ENCODE results near the gene ZNF785. TPM values are rescaled to one million over a fixed set of nuclear protein-coding genes. Genes with fewer than 3 reads are reported as not detected.

Gene ZNF785
- total and polyA plus RNA-seq, 2 donors from 2014 or later = 6.3 to 18.5 TPM

DNA sequence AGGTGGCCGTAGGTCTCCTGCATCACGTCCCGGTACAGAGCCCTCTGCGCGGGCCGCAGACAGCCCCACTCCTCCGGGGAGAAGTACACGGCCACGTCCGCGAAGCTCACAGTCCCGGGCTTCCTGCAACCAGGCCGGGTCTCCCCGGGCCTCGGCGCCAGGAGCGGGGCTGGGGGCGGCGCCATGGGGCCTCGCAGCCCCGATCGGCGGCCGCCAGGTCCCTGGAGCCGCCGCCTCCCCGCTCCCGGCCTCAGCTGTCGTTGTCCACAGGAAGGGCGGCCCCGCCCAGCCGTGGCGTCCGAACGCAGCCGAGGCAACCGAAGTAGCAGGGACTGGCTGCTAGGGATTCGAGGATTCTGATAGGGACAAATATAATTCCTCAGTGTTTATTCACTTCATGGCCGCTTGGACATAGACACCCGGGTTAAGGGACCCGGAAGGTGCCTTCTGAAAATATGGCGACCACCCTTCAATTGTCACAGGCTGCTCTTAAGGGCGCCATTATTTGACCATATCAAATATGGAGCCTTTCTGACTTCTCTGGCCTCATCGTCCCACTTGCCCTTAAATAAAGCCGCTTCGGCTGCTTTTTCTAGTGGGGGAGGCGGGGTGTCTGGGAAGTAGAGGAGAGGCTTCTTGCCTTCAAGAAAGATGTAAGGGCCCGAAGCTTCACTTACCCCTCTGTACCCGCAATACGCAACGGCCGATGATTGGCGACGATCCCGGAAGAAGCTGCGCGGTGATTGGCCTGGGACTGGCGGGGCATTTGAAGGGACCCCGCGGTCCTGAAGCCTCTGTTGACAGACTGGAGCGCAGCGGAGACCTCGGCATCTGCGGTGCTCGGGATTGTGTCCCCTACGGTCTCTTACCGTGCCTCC lies 13.8 kb downstream of the ZNF785 start, which contains the start of gene ZNF688:
ZNF688 (minus strand) TSS at position 270 of the 878 bp plus-strand sequence; CDS start at position 185, 85 bp downstream.
- intact Hi-C loops (cut with DNase I) = no loop called here
- no peaks in the 10 kb centered on the region for H3K36me3 ChIP-seq (ENCODE audit: control insufficient read depth in 2 of 3, insufficient read depth in 3 of 3, low read length in 3 of 3)
- FAIRE-seq = peak; percentile 81

DNA sequence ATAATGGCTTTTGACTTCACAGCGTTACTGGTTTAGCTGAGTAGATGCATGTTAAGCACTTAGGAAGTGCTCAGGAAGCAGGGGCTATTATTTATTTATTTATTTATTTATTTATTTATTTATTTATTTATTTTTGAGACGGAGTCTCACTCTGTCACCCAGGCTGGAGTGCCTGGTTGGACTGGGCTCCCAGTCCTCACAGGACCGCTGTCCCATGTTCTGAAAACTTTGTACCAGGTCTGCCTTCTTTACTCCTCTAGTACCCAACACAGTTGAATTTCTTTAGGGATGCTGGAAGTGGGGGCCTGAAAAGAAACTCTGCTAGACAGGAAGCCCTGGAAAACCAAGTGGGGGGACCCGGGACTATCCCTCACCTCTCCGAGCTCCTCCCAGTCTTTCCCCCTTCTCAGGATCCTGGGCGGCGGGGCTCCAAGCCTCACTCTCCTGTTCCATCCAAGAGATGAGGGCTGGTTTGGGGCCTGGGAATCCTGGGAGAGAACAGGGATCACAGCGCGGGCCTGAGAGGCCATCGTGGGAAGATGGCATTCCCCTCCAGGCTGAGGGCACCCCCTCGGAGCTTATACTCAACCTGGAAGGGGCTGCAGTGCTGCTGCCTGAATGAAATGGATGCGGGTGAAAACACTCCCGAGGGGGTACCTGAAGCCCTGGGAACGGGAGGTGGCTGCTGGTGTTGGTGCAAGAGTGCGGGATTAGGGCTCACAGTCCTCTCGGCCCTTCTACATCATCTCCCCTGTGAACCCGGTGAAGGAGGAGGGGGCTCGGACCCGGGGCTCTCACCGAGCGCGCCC lies 14.7 kb downstream of the ZNF785 start:
- FAIRE-seq (no peak), DNase-seq (peak; percentile 49 to 81 (median 76))
- Histone ChIP-seq H3K9me3 (ENCODE audit: control insufficient read depth in 2 of 3, insufficient read depth in 1 of 3, low read length in 3 of 3) (no peaks in the 10 kb centered on the region), H3K36me3 (ENCODE audit: control insufficient read depth in 2 of 3, insufficient read depth in 3 of 3, low read length in 3 of 3) (no peaks in the 10 kb centered on the region), H3K4me3 (ENCODE audit: low read length in 3 of 3) (peak overlapping the region; percentile 65 to 89 (median 89)), H3K27ac (ENCODE audit: low read depth in 2 of 2, low read length in 2 of 2) (peak overlapping the region; percentile 98), H3K9ac (ENCODE audit: low read length in 3 of 3) (peak overlapping the region; percentile 67 to 97 (median 92)), H3K27me3 (ENCODE audit: control insufficient read depth, insufficient read depth, low read length) (no peaks in the 10 kb centered on the region), H3K4me1 (ENCODE audit: control insufficient read depth in 2 of 3, insufficient read depth in 2 of 3, low read depth in 1 of 3, low read length in 3 of 3) (peaks cover 2 to 13% (median 4%) of the 10 kb centered on the region in 3 donors)
- TF ChIP-seq, protein P1, sequence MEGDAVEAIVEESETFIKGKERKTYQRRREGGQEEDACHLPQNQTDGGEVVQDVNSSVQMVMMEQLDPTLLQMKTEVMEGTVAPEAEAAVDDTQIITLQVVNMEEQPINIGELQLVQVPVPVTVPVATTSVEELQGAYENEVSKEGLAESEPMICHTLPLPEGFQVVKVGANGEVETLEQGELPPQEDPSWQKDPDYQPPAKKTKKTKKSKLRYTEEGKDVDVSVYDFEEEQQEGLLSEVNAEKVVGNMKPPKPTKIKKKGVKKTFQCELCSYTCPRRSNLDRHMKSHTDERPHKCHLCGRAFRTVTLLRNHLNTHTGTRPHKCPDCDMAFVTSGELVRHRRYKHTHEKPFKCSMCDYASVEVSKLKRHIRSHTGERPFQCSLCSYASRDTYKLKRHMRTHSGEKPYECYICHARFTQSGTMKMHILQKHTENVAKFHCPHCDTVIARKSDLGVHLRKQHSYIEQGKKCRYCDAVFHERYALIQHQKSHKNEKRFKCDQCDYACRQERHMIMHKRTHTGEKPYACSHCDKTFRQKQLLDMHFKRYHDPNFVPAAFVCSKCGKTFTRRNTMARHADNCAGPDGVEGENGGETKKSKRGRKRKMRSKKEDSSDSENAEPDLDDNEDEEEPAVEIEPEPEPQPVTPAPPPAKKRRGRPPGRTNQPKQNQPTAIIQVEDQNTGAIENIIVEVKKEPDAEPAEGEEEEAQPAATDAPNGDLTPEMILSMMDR (IDR thresholded peaks at IDR 0.05; ENCODE audit: borderline replicate concordance, extremely low read depth, insufficient read depth) = no peak
- intact Hi-C loops (cut with DNase I) = no loop called here

More for the DNA sequence above, 13.8 kb downstream of the ZNF785 start, which contains the start of gene ZNF688:
- H3K4me1 ChIP-seq (ENCODE audit: control insufficient read depth in 2 of 3, insufficient read depth in 2 of 3, low read depth in 1 of 3, low read length in 3 of 3) = peaks cover 2 to 13% (median 4%) of the 10 kb centered on the region in 3 donors
- DNase-seq = peak; percentile 97 to 99 (median 98)
- peak within 1 kb of the TSS; percentile 98 for H3K27ac ChIP-seq (ENCODE audit: low read depth in 2 of 2, low read length in 2 of 2)
- H3K9me3 ChIP-seq (ENCODE audit: control insufficient read depth in 2 of 3, insufficient read depth in 1 of 3, low read length in 3 of 3) = no peaks in the 10 kb centered on the region
- peak within 1 kb of the TSS; percentile 89 to 90 (median 89) for H3K4me3 ChIP-seq (ENCODE audit: low read length in 3 of 3)
- peak within 1 kb of the TSS; percentile 80 to 97 (median 92) for H3K9ac ChIP-seq (ENCODE audit: low read length in 3 of 3)
- no peaks in the 10 kb centered on the region for H3K27me3 ChIP-seq (ENCODE audit: control insufficient read depth, insufficient read depth, low read length)
- TF ChIP-seq, protein P1 (IDR thresholded peaks at IDR 0.05; ENCODE audit: borderline replicate concordance, extremely low read depth, insufficient read depth) = no peak

DNA sequence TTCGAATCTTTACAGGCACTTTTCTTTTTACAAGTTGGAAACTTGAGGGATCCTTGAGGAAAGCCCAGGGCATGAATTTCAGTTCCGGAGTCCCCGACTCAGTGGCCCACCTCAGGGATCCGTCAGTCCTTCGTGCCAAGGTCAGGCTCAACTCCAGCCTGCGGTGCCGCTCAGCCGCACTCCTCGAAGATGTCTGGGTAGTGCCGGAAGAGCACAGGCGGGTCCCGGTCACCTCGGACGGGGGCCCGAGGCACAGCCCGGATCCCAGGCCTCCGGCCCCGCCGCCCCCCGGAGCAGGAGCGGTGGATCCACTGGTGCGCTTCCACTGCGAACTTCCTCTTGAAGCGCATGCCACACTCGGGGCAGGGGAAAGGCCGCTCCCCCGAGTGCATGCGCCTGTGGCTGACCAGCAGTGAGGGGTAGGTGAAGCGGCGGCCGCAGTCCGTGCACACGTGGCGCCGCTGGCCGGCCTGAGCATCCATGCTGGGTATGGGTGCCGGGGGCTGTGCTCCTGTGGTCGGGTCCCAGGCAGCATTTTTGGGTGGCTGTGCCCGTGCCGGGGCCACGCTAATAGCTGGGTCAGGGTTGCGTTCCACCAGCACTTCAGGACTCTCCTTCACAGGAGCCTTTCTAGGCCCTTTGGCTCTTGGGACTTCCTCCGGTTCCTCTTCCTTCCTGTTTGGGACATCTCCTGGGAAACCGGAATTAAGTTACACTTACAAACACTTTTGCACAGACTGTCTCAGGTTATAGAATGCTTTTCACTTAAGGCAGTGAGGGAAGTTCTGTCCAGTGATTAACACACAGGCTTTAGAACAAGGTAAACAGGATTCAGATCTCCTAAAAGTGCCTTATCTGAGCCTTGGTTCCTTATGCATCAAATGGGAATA lies 15.5 kb downstream of the ZNF785 start:
- TF ChIP-seq, protein P1 (IDR thresholded peaks at IDR 0.05; ENCODE audit: borderline replicate concordance, extremely low read depth, insufficient read depth) = no peak
- DNase-seq (peak in 3 of 5 donors; percentile 65 to 79 (median 75)), FAIRE-seq (no peak)
- Histone ChIP-seq H3K9me3 (ENCODE audit: control insufficient read depth in 2 of 3, insufficient read depth in 1 of 3, low read length in 3 of 3) (no peaks in the 10 kb centered on the region), H3K36me3 (ENCODE audit: control insufficient read depth in 2 of 3, insufficient read depth in 3 of 3, low read length in 3 of 3) (no peaks in the 10 kb centered on the region), H3K4me3 (ENCODE audit: low read length in 3 of 3) (peak overlapping the region in 2 of 3 donors; percentile 4 to 38), H3K27ac (ENCODE audit: low read depth in 2 of 2, low read length in 2 of 2) (peak overlapping the region; percentile 7 to 53), H3K27me3 (ENCODE audit: control insufficient read depth, insufficient read depth, low read length) (no peaks in the 10 kb centered on the region), H3K9ac (ENCODE audit: low read length in 3 of 3) (peak overlapping the region in 1 of 3 donors; percentile 34), H3K4me1 (ENCODE audit: control insufficient read depth in 2 of 3, insufficient read depth in 2 of 3, low read depth in 1 of 3, low read length in 3 of 3) (peaks cover 2 to 13% (median 4%) of the 10 kb centered on the region in 3 donors)
- intact Hi-C loops (cut with DNase I) = no loop called here
